A673 (cell line): ENCODE results near the gene PARP14.
"Not testable (repeated sequence)": the region's sequence is repeated elsewhere in the genome, so short reads cannot be mapped to it uniquely, and the experiment has no call there.

Source experiments
- CTCF ChIP-seq: fragments of 300-800, 200-600 bp; sonication (generic); conservative IDR thresholded peaks from 2 replicates; pipeline ENCODE4 v1.5.1; 2017; ENCODE audit warnings: low read depth, mild to moderate bottlenecking, antibody characterized with exemption, low read length, moderate library complexity, mixed read lengths
- EZH2 ChIP-seq: fragments of 200-600 bp; sonication (generic); IDR thresholded peaks from 2 replicates; pipeline ENCODE4 v1.6.1; 2017; ENCODE audit warnings: borderline replicate concordance, low read depth, mild to moderate bottlenecking, mixed read lengths, antibody characterized with exemption, low read length; ENCODE audit not compliant: poor library complexity, severe bottlenecking

- not testable (repeated sequence) for TF ChIP-seq CTCF, EZH2
Observed at GRCh38 chr3:122682778-122683411, 2.3 kb downstream of the PARP14 start.
